Upper lobe of left lung (tissue), 4 donors: ENCODE data around the gene LYRM2.

Experiments
- EP300 ChIP-seq, 4 donors: sonication (generic); formaldehyde crosslinking; IDR thresholded peaks; one replicate each; pipeline ENCODE4 v1.5.1; 2017; ENCODE audit warnings: antibody characterized with exemption in 4 of 4, control low read depth in 2 of 4
- POLR2A ChIP-seq, 4 donors: fragments of 450-650 bp; IDR thresholded peaks; one replicate each; pipeline ENCODE4 v1.5.1; 2016 to 2017; ENCODE audit warnings: antibody characterized with exemption in 4 of 4, mild to moderate bottlenecking in 2 of 4
- TF ChIP-seq, protein P1 (sequence below), 6 experiments: fragments of 450-650 bp in 4 of 6; fragments of 200-600 bp in 2 of 6; sonication (generic) in 2 of 6; IDR thresholded peaks; one replicate each; pipeline ENCODE4 v1.5.1; 2016 to 2019; ENCODE audit warnings: antibody characterized with exemption in 6 of 6

DNA sequence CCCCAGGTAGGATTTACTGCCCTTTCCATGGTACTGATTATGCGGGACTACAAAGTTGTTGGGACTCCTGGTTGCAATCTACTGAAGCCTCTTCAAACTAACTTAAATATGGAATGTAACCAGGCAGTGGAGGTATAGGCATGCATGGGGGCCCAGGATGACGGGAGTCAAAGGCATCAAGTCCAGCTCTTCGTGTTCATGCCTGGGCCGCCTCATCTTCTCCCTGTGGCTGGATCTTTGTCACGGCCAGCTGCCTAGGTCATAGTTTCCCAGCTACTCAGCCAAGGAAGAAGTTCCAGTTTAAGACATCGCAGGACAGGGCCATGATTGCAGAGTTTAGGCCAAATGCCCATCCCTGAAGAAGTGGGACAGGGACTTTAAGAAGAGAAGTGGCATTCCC, 20.5 kb downstream of the LYRM2 start:
- TF ChIP-seq POLR2A (IDR thresholded peaks at IDR 0.05) (no peak), EP300 (IDR thresholded peaks at IDR 0.05) (no peak)
- TF ChIP-seq, protein P1, sequence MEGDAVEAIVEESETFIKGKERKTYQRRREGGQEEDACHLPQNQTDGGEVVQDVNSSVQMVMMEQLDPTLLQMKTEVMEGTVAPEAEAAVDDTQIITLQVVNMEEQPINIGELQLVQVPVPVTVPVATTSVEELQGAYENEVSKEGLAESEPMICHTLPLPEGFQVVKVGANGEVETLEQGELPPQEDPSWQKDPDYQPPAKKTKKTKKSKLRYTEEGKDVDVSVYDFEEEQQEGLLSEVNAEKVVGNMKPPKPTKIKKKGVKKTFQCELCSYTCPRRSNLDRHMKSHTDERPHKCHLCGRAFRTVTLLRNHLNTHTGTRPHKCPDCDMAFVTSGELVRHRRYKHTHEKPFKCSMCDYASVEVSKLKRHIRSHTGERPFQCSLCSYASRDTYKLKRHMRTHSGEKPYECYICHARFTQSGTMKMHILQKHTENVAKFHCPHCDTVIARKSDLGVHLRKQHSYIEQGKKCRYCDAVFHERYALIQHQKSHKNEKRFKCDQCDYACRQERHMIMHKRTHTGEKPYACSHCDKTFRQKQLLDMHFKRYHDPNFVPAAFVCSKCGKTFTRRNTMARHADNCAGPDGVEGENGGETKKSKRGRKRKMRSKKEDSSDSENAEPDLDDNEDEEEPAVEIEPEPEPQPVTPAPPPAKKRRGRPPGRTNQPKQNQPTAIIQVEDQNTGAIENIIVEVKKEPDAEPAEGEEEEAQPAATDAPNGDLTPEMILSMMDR (IDR thresholded peaks at IDR 0.05): no peak
